Bone marrow (tissue), 2 donors: ENCODE measurements around the gene AKR1B15.
"Not testable (repeated sequence)": the region's sequence is repeated elsewhere in the genome, so short reads cannot be mapped to it uniquely, and the experiment has no call there.

Source experiments
- DNase-seq, 2 donors: peaks; one replicate each; lab custom pipeline; 2025; lab: John Stamatoyannopoulos, UW

The AKR1B15 gene

GRCh38 chr7:134532954-134533218, 16.0 kb upstream of the AKR1B15 start:
- no peak for DNase-seq

- no peak for DNase-seq
These were observed 15.6 kb upstream of the AKR1B15 start for GRCh38 chr7:134533288-134533771.

GRCh38 chr7:134534633-134535032, 14.3 kb upstream of the AKR1B15 start:
- no peak for DNase-seq

GRCh38 chr7:134535272-134535918, 13.5 kb upstream of the AKR1B15 start:
- no peak for DNase-seq

- no peak for DNase-seq
These were observed 13.0 kb upstream of the AKR1B15 start for GRCh38 chr7:134535919-134536299.

GRCh38 chr7:134536558-134536957, 12.4 kb upstream of the AKR1B15 start:
- not testable (repeated sequence) for DNase-seq

GRCh38 chr7:134537273-134537781, 11.6 kb upstream of the AKR1B15 start:
- DNase-seq: not testable (repeated sequence)

GRCh38 chr7:134539380-134540004, 9.4 kb upstream of the AKR1B15 start:
- no peak for DNase-seq

GRCh38 chr7:134541501-134542194, 7.3 kb upstream of the AKR1B15 start:
- not testable (repeated sequence) for DNase-seq

GRCh38 chr7:134542195-134542771, 6.6 kb upstream of the AKR1B15 start:
- DNase-seq: no peak

- no peak for DNase-seq
These were observed 3.5 kb upstream of the AKR1B15 start for GRCh38 chr7:134545380-134545779.

- no peak for DNase-seq
These were observed 3.0 kb upstream of the AKR1B15 start for GRCh38 chr7:134545918-134546317.

- DNase-seq: no peak
These were observed 2.0 kb upstream of the AKR1B15 start for GRCh38 chr7:134546955-134547354.

GRCh38 chr7:134547397-134548054, 1.4 kb upstream of the AKR1B15 start:
- peak; percentile 6 to 14 for DNase-seq

GRCh38 chr7:134549366-134549765, 456 bp downstream of the AKR1B15 start:
- no peak for DNase-seq

GRCh38 chr7:134552105-134552504, 3.2 kb downstream of the AKR1B15 start:
- no peak for DNase-seq

- no peak for DNase-seq
These were observed 5.1 kb downstream of the AKR1B15 start for GRCh38 chr7:134553976-134554375.

- no peak for DNase-seq
These were observed 5.6 kb downstream of the AKR1B15 start for GRCh38 chr7:134554417-134554966.

GRCh38 chr7:134557391-134557790, 8.5 kb downstream of the AKR1B15 start:
- DNase-seq: no peak

GRCh38 chr7:134558370-134558769, 9.5 kb downstream of the AKR1B15 start:
- DNase-seq: no peak

GRCh38 chr7:134561616-134562015, 12.7 kb downstream of the AKR1B15 start:
- DNase-seq: not testable (repeated sequence)

- no peak for DNase-seq
These were observed 13.2 kb downstream of the AKR1B15 start for GRCh38 chr7:134562136-134562535.
